IPS-NIHi7 (cell line): ENCODE results near the gene PDIK1L.

ENCODE experiments used
- DNase-seq: peaks from one replicate; pipeline ENCODE4 v3.0.0; 2012; ENCODE audit warnings: mixed read lengths; ENCODE audit errors: extremely low spot score

The PDIK1L gene

DNA sequence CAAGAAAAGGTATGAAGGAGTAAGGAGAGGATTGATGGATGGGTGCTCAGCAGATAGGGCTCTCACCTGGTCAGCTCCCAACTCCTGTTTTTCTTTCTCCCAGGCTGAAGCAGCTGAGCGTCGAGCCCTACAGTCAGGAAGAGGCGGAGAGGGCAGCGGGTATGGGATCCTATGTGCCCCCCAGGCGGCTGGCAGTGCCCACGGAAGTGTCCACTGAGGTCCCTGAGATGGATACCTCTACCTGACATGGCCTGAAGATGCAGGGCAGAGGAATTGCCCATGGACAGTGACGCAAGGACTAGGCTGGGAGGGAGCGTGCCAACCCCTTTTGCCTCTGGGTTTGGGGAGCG lies 58.8 kb downstream of the PDIK1L start:
- no peak for DNase-seq

DNA sequence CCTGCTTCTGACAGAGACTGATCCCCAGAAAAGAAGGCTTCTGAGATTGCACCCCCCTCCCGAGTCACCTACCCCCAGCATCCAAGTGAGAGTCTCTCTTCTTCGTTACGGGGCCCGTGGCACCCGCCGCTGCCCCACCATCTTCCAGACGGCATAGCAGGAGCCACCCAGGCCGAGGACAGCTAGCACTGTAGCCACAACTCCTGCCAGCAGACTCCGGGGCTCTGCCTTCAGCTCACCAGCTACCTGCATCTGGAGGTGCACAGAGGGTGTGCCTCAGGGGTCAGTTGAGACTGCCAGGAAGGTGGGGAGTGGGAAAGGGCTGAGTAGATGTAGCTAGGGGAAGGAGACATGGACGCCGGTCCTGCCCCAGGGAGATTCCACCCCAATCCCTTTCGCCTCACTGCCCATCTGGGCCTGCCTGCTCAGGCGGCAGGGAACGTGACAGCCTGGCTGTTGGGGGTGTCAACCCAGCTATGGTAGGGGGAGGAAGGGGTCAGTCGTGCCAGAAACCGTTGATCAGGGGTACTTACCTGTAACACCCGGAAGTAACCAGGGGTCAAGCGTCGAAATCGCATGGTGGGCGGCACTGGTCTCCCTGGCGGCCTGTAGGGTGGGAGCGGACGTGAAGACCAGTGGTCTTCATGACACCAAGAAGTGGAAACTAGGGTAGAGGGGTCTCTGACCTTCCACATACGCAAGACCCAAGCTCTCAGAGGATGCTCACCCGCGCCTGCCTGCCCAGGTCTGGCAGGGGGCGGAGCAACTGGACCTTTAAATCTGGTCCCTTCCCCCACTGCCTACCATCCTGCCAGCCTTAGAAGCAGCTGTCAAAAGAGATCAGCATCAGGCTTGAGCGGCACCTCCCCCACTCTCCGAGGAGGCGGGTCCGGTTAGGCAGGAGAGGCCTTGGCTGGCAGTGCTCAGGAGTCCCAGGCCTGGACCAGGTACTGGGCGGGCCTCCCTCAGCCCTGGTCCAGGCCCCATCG lies 59.8 kb downstream of the PDIK1L start, which contains the start of gene ZNF593OS:
Gene ZNF593OS (minus strand): TSS at position 749 of the 989 bp plus-strand sequence. CDS start 171 bp downstream, at position 578.
- DNase-seq = no peak
